HepG2 (cell line): ENCODE data around the gene DUSP5. TPM values are rescaled to one million over a fixed set of nuclear protein-coding genes. Genes with fewer than 3 reads are reported as not detected.

Source experiments
- ARID4A ChIP-seq: sonication (generic); formaldehyde crosslinking; IDR thresholded peaks from 2 replicates; pipeline ENCODE4 v1.5.0; 2020; ENCODE audit warnings: mild to moderate bottlenecking, missing genetic modification reagents, borderline replicate concordance
- ARID5B ChIP-seq: IDR thresholded peaks from 2 replicates; pipeline ENCODE4 v1.4.0; 2020; ENCODE audit warnings: mild to moderate bottlenecking, missing genetic modification reagents
- CHCHD3 ChIP-seq: sonication (generic); formaldehyde crosslinking; IDR thresholded peaks from 2 replicates; pipeline ENCODE4 v1.8.0; 2022; ENCODE audit warnings: mild to moderate bottlenecking, missing genetic modification reagents, moderate library complexity
- ELF3 ChIP-seq: IDR thresholded peaks from 2 replicates; pipeline ENCODE4 v1.6.1; 2016; ENCODE audit warnings: missing genetic modification reagents, missing compliant biosample characterization
- HNF1B ChIP-seq: sonication (generic); formaldehyde crosslinking; IDR thresholded peaks from 2 replicates; pipeline ENCODE4 v1.5.1; 2020; ENCODE audit warnings: mild to moderate bottlenecking, moderate library complexity, missing genetic modification reagents
- HNRNPL ChIP-seq: fragments of 200-400 bp; formaldehyde crosslinking; IDR thresholded peaks from 2 replicates; pipeline ENCODE4 v1.6.1; 2017; ENCODE audit warnings: mild to moderate bottlenecking, low read depth, low read length
- KDM2A ChIP-seq: sonication (generic); formaldehyde crosslinking; IDR thresholded peaks from 2 replicates; pipeline ENCODE4 v1.4.0; 2020; ENCODE audit warnings: low read depth, missing genetic modification reagents, borderline replicate concordance
- MAX ChIP-seq: IDR thresholded peaks from 2 replicates; pipeline ENCODE4 v1.6.1; 2012; ENCODE audit warnings: inconsistent platforms
- SP2 ChIP-seq: sonication (generic); formaldehyde crosslinking; IDR thresholded peaks from 2 replicates; pipeline ENCODE4 v1.5.1; 2020; ENCODE audit warnings: mild to moderate bottlenecking, missing genetic modification reagents
- TEAD3 ChIP-seq: optimal IDR thresholded peaks from 2 replicates; pipeline ENCODE3; 2016; ENCODE audit warnings: borderline replicate concordance
- TFAP4 ChIP-seq: sonication (generic); IDR thresholded peaks from 2 replicates; pipeline ENCODE4 v1.6.1; 2016; ENCODE audit warnings: low read depth, borderline replicate concordance
- UBTF ChIP-seq: sonication (generic); formaldehyde crosslinking; IDR thresholded peaks from 2 replicates; pipeline ENCODE4 v1.4.0; 2020; ENCODE audit warnings: mild to moderate bottlenecking, missing genetic modification reagents
- ZSCAN9 ChIP-seq: IDR thresholded peaks from 2 replicates; pipeline ENCODE4 v1.6.1; 2016; ENCODE audit warnings: borderline replicate concordance
- polyA plus RNA-seq, 8 experiments: library from polyadenylated mRNA; depleted of rRNA in 3 of 8; stranded (reverse) in 7 of 8; unstranded in 1 of 8; fragments of >200 nt; fragmentation: Illumina TruSeq in 4 of 8; extraction: Trizol in 4 of 8; gene quantifications; 2 replicates each; pipeline versions ENCODE4 v1.2.1 to v1.2.3, GENCODE V29; 2011 to 2016; ENCODE audit warnings: low read depth in 4 of 8, missing spikeins in 1 of 8, mixed read lengths in 1 of 8; ENCODE audit not compliant: insufficient read depth in 1 of 8
- total RNA-seq, 5 experiments: library from RNA; depleted of rRNA; stranded (reverse); fragments of >200 nt; fragmentation: Illumina TruSeq; extraction: Trizol; gene quantifications; 2 replicates each; pipeline ENCODE4 v1.2.3, GENCODE V29; 2016; ENCODE audit warnings: low read depth in 1 of 5

Gene DUSP5
- total and polyA plus RNA-seq, 2 of the 13 experiments (the other 11 are each of a cell fraction or from before 2014, with no cell fraction given) = 1.4 to 3.7 TPM

- TF ChIP-seq HNRNPL (no peak), MAX (0 out of 2 replicates have a peak, but pooled peaks have one; percentile 32), ARID5B (CRISPR knock-in tag) (peak; percentile 48), ZSCAN9 (0 out of 2 replicates have a peak, but pooled peaks have one; percentile 38), ELF3 (CRISPR knock-in tag) (peak; percentile 74; the same call in 1 of the 2 replicates), KDM2A (CRISPR knock-in tag) (0 out of 2 replicates have a peak, but pooled peaks have one; percentile 20), UBTF (CRISPR knock-in tag) (peak; percentile 34; the same call in 1 of the 2 replicates), TFAP4 (peak; percentile 51; the same call in 1 of the 2 replicates), HNF1B (CRISPR knock-in tag) (peak; percentile 34; the same call in 1 of the 2 replicates), CHCHD3 (CRISPR knock-in tag) (no peak), ARID4A (CRISPR knock-in tag) (peak; percentile 17; the same call in 1 of the 2 replicates), TEAD3 (CRISPR knock-in tag) (peak; percentile 15), SP2 (CRISPR knock-in tag) (0 out of 2 replicates have a peak, but pooled peaks have one; percentile 32)
These were observed 37.4 kb upstream of the DUSP5 start (continued) for GRCh38 chr10:110460111-110460809.
